Gastroesophageal sphincter (tissue), 4 donors: Measurements from ENCODE around the gene ADAM12. TPM values are rescaled to one million over a fixed set of nuclear protein-coding genes. Genes with fewer than 3 reads are reported as not detected.

ENCODE experiments used
- ATAC-seq: fragments of 150-250 bp; one replicate; pipeline ENCODE4 v1.9.1; 2016; ENCODE audit warnings: mild to moderate bottlenecking, moderate library complexity
- H3K27ac ChIP-seq, 4 donors: fragments of 200-600 bp; sonication (generic) in 3 of 4; 1 replicate in 3 of 4; 2 replicates in 1 of 4; pipeline ENCODE4 v1.5.1; 2016 to 2019
- H3K27me3 ChIP-seq: fragments of 200-600 bp; sonication (generic); one replicate; pipeline ENCODE4 v1.5.1; 2019
- H3K36me3 ChIP-seq, 2 donors: fragments of 200-600 bp; sonication (generic); one replicate each; pipeline ENCODE4 v1.5.1; 2019; ENCODE audit warnings: control low read depth in 1 of 2
- H3K4me1 ChIP-seq, 3 donors: fragments of 200-600 bp; sonication (generic); 1 replicate in 2 of 3; 2 replicates in 1 of 3; pipeline ENCODE4 v1.5.1; 2016 to 2019; ENCODE audit warnings: control low read depth in 2 of 3
- H3K4me3 ChIP-seq, 2 donors: fragments of 200-600 bp; sonication (generic); one replicate each; pipeline ENCODE4 v1.5.1; 2019; ENCODE audit warnings: mild to moderate bottlenecking in 1 of 2, moderate library complexity in 1 of 2
- H3K9me3 ChIP-seq, 3 donors: fragments of 200-600 bp; sonication (generic); one replicate each; pipeline ENCODE4 v1.5.1; 2017 to 2019; ENCODE audit warnings: control low read depth in 2 of 3
- EP300 ChIP-seq: sonication (generic); formaldehyde crosslinking; IDR thresholded peaks from one replicate; pipeline ENCODE4 v1.6.1; 2017; ENCODE audit warnings: antibody characterized with exemption, mild to moderate bottlenecking
- POLR2A ChIP-seq, 2 donors: fragments of 450-650 bp; IDR thresholded peaks; one replicate each; pipeline ENCODE4 v1.6.1; 2017; ENCODE audit warnings: antibody characterized with exemption in 2 of 2, mild to moderate bottlenecking in 2 of 2, moderate library complexity in 1 of 2
- POLR2AphosphoS5 ChIP-seq: sonication (generic); formaldehyde crosslinking; IDR thresholded peaks from one replicate; pipeline ENCODE4 v1.6.1; 2017; ENCODE audit warnings: antibody characterized with exemption
- WGBS, 2 donors: methylation state at CpG; one replicate each; pipeline ENCODE4 v1.1.5; 2018; ENCODE audit warnings: low coverage in 1 of 2; 5-methylcytosine and 5-hydroxymethylcytosine counted together
- total RNA-seq, 4 donors: library from RNA; depleted of rRNA; stranded (reverse); fragments of >200 nt; gene quantifications; one replicate each; pipeline ENCODE4 v1.1.0, GENCODE V29; 2016
- TF ChIP-seq, protein P1 (sequence below), 4 experiments: fragments of 200-600 bp in 2 of 4; fragments of 450-650 bp in 2 of 4; sonication (generic) in 1 of 4; IDR thresholded peaks; one replicate each; pipeline ENCODE4 v1.5.1; 2017 to 2019; ENCODE audit warnings: antibody characterized with exemption in 4 of 4, mild to moderate bottlenecking in 2 of 4, moderate library complexity in 2 of 4

The ADAM12 gene
- total RNA-seq, 4 donors from 2014 or later: 0.27 to 1.2 (median 0.89) TPM

DNA sequence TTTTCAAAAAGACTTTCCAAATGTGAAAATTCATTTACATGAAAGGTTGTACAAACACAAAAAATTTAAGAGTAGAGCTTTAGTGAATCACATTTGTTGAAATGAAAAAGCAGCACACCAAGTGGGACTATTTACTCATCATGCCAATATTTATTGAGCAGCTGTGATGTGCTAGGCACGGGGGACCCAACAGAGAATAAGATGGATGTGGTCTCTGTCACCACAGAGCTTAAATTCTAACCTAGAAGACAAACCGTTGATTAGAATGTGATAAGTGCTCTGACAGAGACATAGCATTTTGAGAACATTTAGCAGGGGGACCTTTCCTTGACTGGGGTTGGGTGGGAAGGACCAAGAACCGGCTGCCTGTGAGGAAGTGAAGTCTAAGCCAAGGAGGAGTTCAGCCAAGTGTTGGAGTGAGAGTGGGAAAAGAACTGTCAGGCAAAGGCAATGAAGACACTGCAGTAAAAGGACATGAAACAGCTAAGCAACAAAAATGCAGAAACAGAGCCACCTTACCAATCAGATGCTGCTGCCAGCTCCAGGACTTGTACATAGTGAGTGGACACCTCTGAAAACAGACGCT, 19.1 kb downstream of the ADAM12 start:
- H3K4me1 ChIP-seq: no peaks in the 10 kb centered on the region
- no peaks in the 10 kb centered on the region for H3K27me3 ChIP-seq
- H3K36me3 ChIP-seq: no peaks in the 10 kb centered on the region
- 19 to 26% methylated on average over 2 to 3 of the region's 4 CpGs for WGBS, 2 donors
- peaks cover 0 to under 1% (median 0%) of the 10 kb centered on the region in 3 donors for H3K9me3 ChIP-seq
- H3K27ac ChIP-seq: no peak overlapping the region
- H3K4me3 ChIP-seq: no peak overlapping the region
- TF ChIP-seq EP300: no peak
- no peak for TF ChIP-seq POLR2AphosphoS5
- TF ChIP-seq, protein P1, sequence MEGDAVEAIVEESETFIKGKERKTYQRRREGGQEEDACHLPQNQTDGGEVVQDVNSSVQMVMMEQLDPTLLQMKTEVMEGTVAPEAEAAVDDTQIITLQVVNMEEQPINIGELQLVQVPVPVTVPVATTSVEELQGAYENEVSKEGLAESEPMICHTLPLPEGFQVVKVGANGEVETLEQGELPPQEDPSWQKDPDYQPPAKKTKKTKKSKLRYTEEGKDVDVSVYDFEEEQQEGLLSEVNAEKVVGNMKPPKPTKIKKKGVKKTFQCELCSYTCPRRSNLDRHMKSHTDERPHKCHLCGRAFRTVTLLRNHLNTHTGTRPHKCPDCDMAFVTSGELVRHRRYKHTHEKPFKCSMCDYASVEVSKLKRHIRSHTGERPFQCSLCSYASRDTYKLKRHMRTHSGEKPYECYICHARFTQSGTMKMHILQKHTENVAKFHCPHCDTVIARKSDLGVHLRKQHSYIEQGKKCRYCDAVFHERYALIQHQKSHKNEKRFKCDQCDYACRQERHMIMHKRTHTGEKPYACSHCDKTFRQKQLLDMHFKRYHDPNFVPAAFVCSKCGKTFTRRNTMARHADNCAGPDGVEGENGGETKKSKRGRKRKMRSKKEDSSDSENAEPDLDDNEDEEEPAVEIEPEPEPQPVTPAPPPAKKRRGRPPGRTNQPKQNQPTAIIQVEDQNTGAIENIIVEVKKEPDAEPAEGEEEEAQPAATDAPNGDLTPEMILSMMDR (IDR thresholded peaks at IDR 0.05): no peak
- TF ChIP-seq POLR2A (IDR thresholded peaks at IDR 0.05): no peak
- no peak for ATAC-seq

GRCh38 chr10:126357169-126357568, 31.1 kb downstream of the ADAM12 start:
- no peak overlapping the region for H3K27ac ChIP-seq
- H3K27me3 ChIP-seq: no peaks in the 10 kb centered on the region
- peaks cover 0 to 61% (median 0%) of the 10 kb centered on the region in 3 donors for H3K9me3 ChIP-seq
- no peaks in the 10 kb centered on the region for H3K4me1 ChIP-seq
- ATAC-seq: no peak
- H3K4me3 ChIP-seq: no peak overlapping the region
- TF ChIP-seq POLR2A (IDR thresholded peaks at IDR 0.05): no peak
- TF ChIP-seq, protein P1 (IDR thresholded peaks at IDR 0.05): no peak
- no peaks in the 10 kb centered on the region for H3K36me3 ChIP-seq

- Histone ChIP-seq H3K36me3 (no peaks in the 10 kb centered on the region), H3K4me1 (no peaks in the 10 kb centered on the region), H3K9me3 (peaks cover 0 to 32% (median 0%) of the 10 kb centered on the region in 3 donors), H3K27ac (no peak overlapping the region), H3K4me3 (no peak overlapping the region), H3K27me3 (peaks cover 9% of the 10 kb centered on the region)
- no peak for ATAC-seq
- 67 to 93% methylated on average over 1 of the region's 1 CpG for WGBS, 2 donors
- TF ChIP-seq POLR2AphosphoS5: no peak
- no peak for TF ChIP-seq POLR2A (IDR thresholded peaks at IDR 0.05)
- TF ChIP-seq, protein P1 (IDR thresholded peaks at IDR 0.05): no peak
- no peak for TF ChIP-seq EP300
Observed at GRCh38 chr10:126353666-126354065, 34.6 kb downstream of the ADAM12 start.

- H3K4me1 ChIP-seq: no peaks in the 10 kb centered on the region
- H3K27ac ChIP-seq: no peak overlapping the region
- H3K27me3 ChIP-seq: peaks cover 14% of the 10 kb centered on the region
- peaks cover 0 to 21% (median 0%) of the 10 kb centered on the region in 3 donors for H3K9me3 ChIP-seq
- 48 to 75% methylated on average over 2 to 3 of the region's 4 CpGs for WGBS, 2 donors
- TF ChIP-seq EP300 (no peak), POLR2AphosphoS5 (no peak), POLR2A (IDR thresholded peaks at IDR 0.05) (no peak)
- TF ChIP-seq, protein P1 (IDR thresholded peaks at IDR 0.05): no peak
- H3K36me3 ChIP-seq: no peaks in the 10 kb centered on the region
- no peak overlapping the region for H3K4me3 ChIP-seq
- ATAC-seq: no peak
Observed at GRCh38 chr10:126352453-126352852, 35.8 kb downstream of the ADAM12 start.

DNA sequence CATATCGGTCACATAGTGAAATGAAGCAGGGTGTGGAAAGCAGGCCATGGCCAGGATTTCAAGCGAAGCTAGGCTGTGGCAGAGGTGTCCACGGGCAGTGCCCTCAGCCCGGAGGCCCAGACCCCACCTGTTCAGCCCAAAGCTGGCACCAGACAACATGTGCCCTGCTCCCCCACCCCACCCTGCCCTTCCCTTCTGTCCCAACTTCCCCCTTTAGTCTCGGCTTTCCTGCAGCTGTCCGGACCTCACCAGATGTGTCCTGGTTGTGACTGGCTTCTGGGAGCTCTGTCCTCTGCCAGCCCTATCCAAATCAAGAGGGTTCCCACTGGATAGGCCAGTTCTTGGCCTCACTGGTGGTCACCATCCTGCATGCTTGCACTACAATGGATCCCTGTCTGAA, 37.3 kb downstream of the ADAM12 start:
- H3K9me3 ChIP-seq: peaks cover 0 to 7% (median 0%) of the 10 kb centered on the region in 3 donors
- H3K36me3 ChIP-seq: no peaks in the 10 kb centered on the region
- no peak for ATAC-seq
- no peak for TF ChIP-seq POLR2AphosphoS5
- TF ChIP-seq, protein P1 (IDR thresholded peaks at IDR 0.05): no peak
- no peak for TF ChIP-seq EP300
- TF ChIP-seq POLR2A (IDR thresholded peaks at IDR 0.05): no peak
- no peaks in the 10 kb centered on the region for H3K4me1 ChIP-seq
- WGBS, 2 donors: no CpG with 5 or more reads among the region's 6 CpGs
- no peak overlapping the region for H3K27ac ChIP-seq
- H3K4me3 ChIP-seq: no peak overlapping the region
- peaks cover 14% of the 10 kb centered on the region for H3K27me3 ChIP-seq
